Mesodermal cell (in vitro differentiated cells): Measurements from ENCODE around the gene FAHD1.

Experiments used
- H3K27ac ChIP-seq: 2 replicates; pipeline ENCODE4 v1.7.0; 2013; ENCODE audit warnings: mild to moderate bottlenecking, low read depth, low read length, moderate library complexity; ENCODE audit not compliant: severe bottlenecking
- H3K36me3 ChIP-seq: 2 replicates; pipeline ENCODE4 v1.7.1; 2013; ENCODE audit warnings: mild to moderate bottlenecking, low read length, moderate library complexity; ENCODE audit not compliant: control insufficient read depth, insufficient read depth
- H3K4me1 ChIP-seq: one replicate; pipeline ENCODE4 v1.7.1; 2013; ENCODE audit warnings: mild to moderate bottlenecking, low read length; ENCODE audit not compliant: insufficient read depth, control insufficient read depth, poor library complexity, severe bottlenecking
- H3K4me3 ChIP-seq: 2 replicates; pipeline ENCODE4 v1.7.0; 2013; ENCODE audit warnings: low read length, control low read depth, mild to moderate bottlenecking; ENCODE audit not compliant: insufficient read depth, poor library complexity, severe bottlenecking; ENCODE audit errors: extremely low read depth
- H3K9me3 ChIP-seq: 2 replicates; pipeline ENCODE4 v1.7.1; 2013; ENCODE audit warnings: mild to moderate bottlenecking, low read length, moderate library complexity; ENCODE audit not compliant: control insufficient read depth
- WGBS, 2 experiments: methylation state at CpG; one replicate each; pipeline ENCODE4 v1.1.5; 2013; ENCODE audit warnings: missing lambda C conversion rate in 2 of 2; ENCODE audit not compliant: insufficient coverage in 2 of 2; 5-methylcytosine and 5-hydroxymethylcytosine counted together

FAHD1 gene

GRCh38 chr16:1782408-1783264 lies 44.4 kb upstream of the FAHD1 start, which contains the start of the genes NUBP2 and SPSB3:
Gene NUBP2 (plus strand): TSS chr16:1782960. CDS start chr16:1783021, 61 bp downstream.
Gene SPSB3 (minus strand): TSS chr16:1782571. CDS start chr16:1781483, 1,088 bp downstream.
- Histone ChIP-seq H3K27ac (peak within 1 kb of the TSS; percentile 76), H3K4me1 (peaks cover 6% of the 10 kb centered on the region), H3K36me3 (peaks cover 55% of the 10 kb centered on the region), H3K9me3 (no peaks in the 10 kb centered on the region), H3K4me3 (peak within 1 kb of the TSS; percentile 93)
- WGBS, 2 experiments = 0% methylated on average over 84 to 89 of the region's 102 CpGs

GRCh38 chr16:1784977-1785845 lies 41.8 kb upstream of the FAHD1 start:
- H3K4me3 ChIP-seq = no peak overlapping the region
- no peaks in the 10 kb centered on the region for H3K9me3 ChIP-seq
- H3K27ac ChIP-seq = no peak overlapping the region
- H3K4me1 ChIP-seq = peaks cover 6% of the 10 kb centered on the region
- H3K36me3 ChIP-seq = peaks cover 54% of the 10 kb centered on the region
- WGBS, 2 experiments = 95 to 98% methylated on average over 18 to 24 of the region's 26 CpGs

GRCh38 chr16:1785846-1786170 lies 41.2 kb upstream of the FAHD1 start:
- peaks cover 52% of the 10 kb centered on the region for H3K36me3 ChIP-seq
- WGBS, 2 experiments = 96 to 99% methylated on average over 10 to 14 of the region's 14 CpGs

DNA sequence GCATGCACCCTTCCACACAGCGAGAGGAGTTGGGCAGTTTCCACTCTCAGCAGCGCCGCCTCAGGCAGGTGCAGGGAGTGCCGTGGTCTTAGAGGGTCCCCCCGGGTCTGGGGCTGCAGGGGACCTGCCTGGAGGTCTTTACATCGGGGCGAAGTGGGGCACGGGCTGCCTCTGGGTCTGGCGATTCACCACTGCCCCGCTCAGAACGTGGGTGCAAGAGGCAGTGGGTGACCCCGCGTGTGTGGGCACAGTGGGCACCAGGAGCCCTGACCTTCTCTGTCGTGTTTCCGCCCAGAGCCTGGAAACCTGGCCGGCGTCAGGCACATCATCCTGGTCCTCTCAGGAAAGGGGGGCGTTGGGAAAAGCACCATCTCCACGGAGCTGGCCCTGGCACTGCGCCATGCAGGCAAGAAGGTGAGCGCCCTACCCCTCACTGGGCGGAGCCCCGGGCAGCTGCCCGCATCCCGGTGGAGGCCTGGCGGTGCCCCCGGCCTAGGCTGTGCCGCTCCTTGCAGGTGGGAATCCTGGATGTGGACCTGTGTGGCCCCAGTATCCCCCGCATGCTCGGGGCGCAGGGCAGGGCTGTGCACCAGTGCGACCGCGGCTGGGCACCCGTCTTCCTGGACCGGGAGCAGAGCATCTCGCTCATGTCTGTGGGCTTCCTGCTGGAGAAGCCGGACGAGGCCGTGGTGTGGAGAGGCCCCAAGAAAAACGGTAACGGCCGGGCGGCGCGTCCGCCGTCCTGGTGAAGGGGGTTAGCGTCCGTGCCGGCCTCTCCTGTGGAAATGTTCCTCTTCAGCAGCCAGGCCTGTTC lies 40.6 kb upstream of the FAHD1 start:
- H3K9me3 ChIP-seq = no peaks in the 10 kb centered on the region
- WGBS, 2 experiments = 95 to 97% methylated on average over 48 of the region's 51 CpGs
- H3K4me3 ChIP-seq = no peak overlapping the region
- H3K27ac ChIP-seq = no peak overlapping the region
- peaks cover under 1% of the 10 kb centered on the region for H3K4me1 ChIP-seq
- H3K36me3 ChIP-seq = peaks cover 49% of the 10 kb centered on the region

More at GRCh38 chr16:1785846-1786170, 41.2 kb upstream of the FAHD1 start:
- no peaks in the 10 kb centered on the region for H3K9me3 ChIP-seq
- H3K27ac ChIP-seq = no peak overlapping the region
- H3K4me3 ChIP-seq = no peak overlapping the region
- H3K4me1 ChIP-seq = peaks cover 6% of the 10 kb centered on the region

- H3K27ac ChIP-seq = no peak overlapping the region
- no peaks in the 10 kb centered on the region for H3K9me3 ChIP-seq
- peaks cover 49% of the 10 kb centered on the region for H3K36me3 ChIP-seq
- H3K4me1 ChIP-seq = no peaks in the 10 kb centered on the region
- 91 to 97% methylated on average over 6 of the region's 6 CpGs for WGBS, 2 experiments
- no peak overlapping the region for H3K4me3 ChIP-seq
Measured at GRCh38 chr16:1787056-1787321, 40.0 kb upstream of the FAHD1 start.

DNA sequence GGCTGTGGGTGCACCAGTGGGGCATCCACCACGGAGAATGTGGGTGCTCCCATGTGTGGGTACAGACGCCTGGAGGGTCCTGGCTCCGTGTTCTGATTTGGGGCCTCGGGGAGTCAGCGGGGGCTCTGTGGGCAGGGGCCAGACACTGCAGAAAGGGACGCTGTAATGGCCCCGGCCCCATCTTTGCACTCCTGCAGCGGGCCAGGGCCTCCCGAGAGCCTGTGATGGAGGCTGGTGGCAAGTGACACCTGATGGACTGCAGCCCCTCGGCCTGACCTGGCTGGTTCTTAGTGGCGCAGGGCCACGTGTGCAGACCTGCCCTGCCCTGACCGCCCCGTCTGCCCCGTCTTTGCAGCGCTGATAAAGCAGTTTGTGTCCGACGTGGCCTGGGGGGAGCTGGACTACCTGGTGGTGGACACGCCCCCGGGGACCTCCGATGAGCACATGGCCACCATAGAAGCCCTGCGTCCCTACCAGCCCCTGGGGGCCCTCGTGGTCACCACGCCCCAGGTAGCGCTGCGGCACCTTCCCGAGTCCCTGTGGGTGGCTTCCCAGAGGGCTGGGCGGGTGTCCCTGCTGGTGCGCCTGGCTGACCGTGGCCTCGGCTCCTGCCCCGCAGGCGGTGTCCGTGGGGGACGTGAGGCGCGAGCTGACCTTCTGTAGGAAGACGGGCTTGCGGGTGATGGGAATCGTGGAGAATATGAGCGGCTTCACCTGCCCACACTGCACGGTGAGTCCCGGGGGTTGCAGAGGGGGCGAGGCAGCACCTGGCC lies 39.5 kb upstream of the FAHD1 start:
- Histone ChIP-seq H3K9me3 (no peaks in the 10 kb centered on the region), H3K4me3 (no peak overlapping the region), H3K27ac (no peak overlapping the region), H3K4me1 (no peaks in the 10 kb centered on the region), H3K36me3 (peaks cover 49% of the 10 kb centered on the region)
- WGBS, 2 experiments = 96 to 97% methylated on average over 44 of the region's 44 CpGs

- Histone ChIP-seq H3K9me3 (no peaks in the 10 kb centered on the region), H3K27ac (no peak overlapping the region), H3K4me3 (no peak overlapping the region), H3K36me3 (peaks cover 49% of the 10 kb centered on the region), H3K4me1 (no peaks in the 10 kb centered on the region)
- WGBS, 2 experiments = 95 to 96% methylated on average over 30 to 34 of the region's 38 CpGs
Measured at GRCh38 chr16:1788095-1788707, 38.8 kb upstream of the FAHD1 start.

- Histone ChIP-seq H3K4me1 (no peaks in the 10 kb centered on the region), H3K27ac (no peak overlapping the region), H3K4me3 (no peak overlapping the region), H3K9me3 (no peaks in the 10 kb centered on the region), H3K36me3 (peaks cover 49% of the 10 kb centered on the region)
- WGBS, 2 experiments = 85 to 90% methylated on average over 17 to 19 of the region's 19 CpGs
Measured at GRCh38 chr16:1788708-1789100, 38.3 kb upstream of the FAHD1 start.

DNA sequence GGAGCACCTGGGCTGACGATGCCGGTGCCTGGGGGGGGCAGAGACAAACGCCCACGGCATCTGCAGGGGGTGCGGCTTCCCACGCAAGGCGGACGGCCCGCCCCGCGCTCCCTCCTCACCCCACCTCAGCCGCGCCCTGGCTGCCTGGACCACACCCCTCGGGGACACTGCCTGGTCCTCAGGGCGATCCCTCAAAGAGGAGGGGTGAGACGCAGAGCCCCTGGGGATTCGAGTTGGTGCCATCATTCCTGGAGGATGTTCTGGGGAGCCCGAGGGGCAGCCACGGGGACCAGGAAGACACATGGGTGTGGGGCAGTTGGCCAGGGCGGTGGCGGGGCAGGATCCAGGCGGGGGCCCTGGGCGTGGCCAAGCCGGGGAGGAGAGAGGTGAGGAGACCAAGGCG lies 37.4 kb upstream of the FAHD1 start:
- WGBS, 2 experiments = 92 to 98% methylated on average over 9 to 17 of the region's 25 CpGs
- H3K4me1 ChIP-seq = no peaks in the 10 kb centered on the region
- H3K9me3 ChIP-seq = no peaks in the 10 kb centered on the region
- no peak overlapping the region for H3K4me3 ChIP-seq
- H3K36me3 ChIP-seq = peaks cover 49% of the 10 kb centered on the region
- H3K27ac ChIP-seq = no peak overlapping the region
